GM12875 (cell line): ENCODE data around the gene RNF151.

Experiments
- H3K4me3 ChIP-seq: one replicate; pipeline ENCODE4 v1.5.1; 2011; ENCODE audit warnings: low read depth, low read length, control low read depth
- TF ChIP-seq, protein P1 (sequence below): IDR thresholded peaks from 2 replicates; pipeline ENCODE4 v1.5.1; 2011; ENCODE audit warnings: low read depth, mild to moderate bottlenecking, control low read depth, inconsistent platforms, low read length, moderate library complexity, borderline replicate concordance; ENCODE audit not compliant: insufficient read depth

Gene RNF151

DNA sequence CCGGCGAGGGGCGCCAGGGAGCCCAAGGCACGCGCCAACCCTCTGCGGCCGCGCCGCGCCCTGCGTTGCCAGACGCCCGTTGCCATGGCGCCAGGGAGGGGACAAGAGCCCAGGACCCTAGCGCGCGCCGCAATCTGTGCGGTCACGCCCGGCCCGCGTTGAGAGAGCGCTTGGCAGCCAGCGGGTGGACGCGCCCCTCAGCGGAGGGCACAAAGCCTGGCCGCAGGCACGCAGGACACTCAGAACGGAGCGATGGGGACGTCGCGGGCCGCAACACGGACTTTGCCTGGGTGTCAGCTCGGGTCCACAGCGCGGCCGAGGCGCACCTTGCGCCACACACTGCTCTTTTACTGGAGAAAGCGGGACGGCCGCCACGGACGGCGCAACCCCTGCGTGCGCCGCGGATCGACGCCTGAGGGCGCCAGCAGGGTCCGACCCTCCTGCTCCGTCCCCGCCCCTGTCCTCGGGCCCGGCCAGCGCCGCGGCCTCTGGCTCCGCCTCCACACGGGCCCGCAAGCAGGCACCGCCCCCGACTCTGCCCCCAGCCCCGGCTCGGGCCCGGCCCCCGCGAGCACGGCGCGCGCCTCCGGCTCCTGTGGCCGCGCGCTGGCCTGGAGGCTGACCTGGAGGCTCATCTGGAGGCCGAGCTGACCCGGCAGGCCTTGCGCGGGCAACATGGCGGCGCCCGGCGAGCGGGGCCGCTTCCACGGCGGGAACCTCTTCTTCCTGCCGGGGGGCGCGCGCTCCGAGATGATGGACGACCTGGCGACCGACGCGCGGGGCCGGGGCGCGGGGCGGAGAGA lies 17.1 kb downstream of the RNF151 start, which contains the start of gene GFER:
TSS of gene GFER (plus strand) at position 650 of the 803 bp plus-strand sequence. CDS start at position 676, 26 bp downstream.
- peak within 1 kb of the TSS; percentile 63 for H3K4me3 ChIP-seq
- TF ChIP-seq, protein P1, sequence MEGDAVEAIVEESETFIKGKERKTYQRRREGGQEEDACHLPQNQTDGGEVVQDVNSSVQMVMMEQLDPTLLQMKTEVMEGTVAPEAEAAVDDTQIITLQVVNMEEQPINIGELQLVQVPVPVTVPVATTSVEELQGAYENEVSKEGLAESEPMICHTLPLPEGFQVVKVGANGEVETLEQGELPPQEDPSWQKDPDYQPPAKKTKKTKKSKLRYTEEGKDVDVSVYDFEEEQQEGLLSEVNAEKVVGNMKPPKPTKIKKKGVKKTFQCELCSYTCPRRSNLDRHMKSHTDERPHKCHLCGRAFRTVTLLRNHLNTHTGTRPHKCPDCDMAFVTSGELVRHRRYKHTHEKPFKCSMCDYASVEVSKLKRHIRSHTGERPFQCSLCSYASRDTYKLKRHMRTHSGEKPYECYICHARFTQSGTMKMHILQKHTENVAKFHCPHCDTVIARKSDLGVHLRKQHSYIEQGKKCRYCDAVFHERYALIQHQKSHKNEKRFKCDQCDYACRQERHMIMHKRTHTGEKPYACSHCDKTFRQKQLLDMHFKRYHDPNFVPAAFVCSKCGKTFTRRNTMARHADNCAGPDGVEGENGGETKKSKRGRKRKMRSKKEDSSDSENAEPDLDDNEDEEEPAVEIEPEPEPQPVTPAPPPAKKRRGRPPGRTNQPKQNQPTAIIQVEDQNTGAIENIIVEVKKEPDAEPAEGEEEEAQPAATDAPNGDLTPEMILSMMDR: peak; percentile 55

DNA sequence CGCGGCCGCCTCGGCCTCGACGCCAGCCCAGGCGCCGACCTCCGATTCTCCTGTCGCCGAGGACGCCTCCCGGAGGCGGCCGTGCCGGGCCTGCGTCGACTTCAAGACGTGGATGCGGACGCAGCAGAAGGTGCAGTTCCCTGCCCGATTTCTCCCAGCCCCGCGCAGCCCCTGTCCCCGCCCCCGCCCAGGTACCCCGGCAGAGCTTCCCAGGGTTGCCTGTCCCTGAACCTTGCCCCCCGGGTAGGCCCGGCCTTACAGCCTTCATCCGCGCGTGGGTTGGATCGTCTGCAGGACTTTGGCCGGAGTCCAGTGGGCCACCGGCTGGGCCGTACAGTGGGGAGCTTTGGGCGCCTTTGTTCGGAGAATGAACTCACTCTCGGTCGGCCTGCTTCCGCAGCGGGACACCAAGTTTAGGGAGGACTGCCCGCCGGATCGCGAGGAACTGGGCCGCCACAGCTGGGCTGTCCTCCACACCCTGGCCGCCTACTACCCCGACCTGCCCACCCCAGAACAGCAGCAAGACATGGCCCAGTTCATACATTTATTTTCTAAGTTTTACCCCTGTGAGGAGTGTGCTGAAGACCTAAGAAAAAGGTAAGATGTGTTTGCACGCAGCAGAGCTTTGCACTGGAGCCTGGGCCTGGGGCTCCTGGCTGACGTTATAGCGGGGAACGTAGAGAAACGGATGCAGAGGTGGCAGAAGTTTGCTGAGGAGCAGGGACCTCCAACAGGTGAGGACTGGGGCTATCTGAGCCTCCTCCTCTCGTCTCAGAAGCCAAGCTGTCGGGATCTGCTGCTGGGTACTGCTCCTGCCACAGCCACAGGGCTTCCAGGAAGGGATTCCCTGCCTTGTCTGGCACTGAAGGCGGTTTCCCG lies 17.9 kb downstream of the RNF151 start:
- H3K4me3 ChIP-seq: peak overlapping the region; percentile 63
- TF ChIP-seq, protein P1: no peak

DNA sequence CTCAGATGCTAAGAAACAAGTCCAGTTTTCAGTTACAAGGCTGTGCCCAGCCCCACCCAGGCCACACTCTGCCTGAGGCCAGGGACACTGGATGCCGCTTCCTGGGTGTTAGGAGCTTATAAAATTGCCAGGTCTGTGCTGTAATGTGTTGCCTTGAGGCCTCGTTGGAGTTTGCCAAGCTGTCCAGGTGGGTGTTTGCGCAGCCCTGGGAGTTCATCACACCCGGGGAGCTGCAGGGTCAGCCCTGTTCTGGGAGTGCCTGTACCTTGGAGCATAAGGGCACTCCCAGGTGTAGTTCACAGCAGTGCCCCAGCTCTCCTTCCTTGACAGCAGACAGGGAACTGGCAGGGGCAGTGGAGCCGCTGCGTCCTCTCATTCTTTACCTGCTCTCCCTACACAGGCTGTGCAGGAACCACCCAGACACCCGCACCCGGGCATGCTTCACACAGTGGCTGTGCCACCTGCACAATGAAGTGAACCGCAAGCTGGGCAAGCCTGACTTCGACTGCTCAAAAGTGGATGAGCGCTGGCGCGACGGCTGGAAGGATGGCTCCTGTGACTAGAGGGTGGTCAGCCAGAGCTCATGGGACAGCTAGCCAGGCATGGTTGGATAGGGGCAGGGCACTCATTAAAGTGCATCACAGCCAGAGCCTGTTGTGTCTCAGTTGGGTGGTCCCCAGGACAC lies 19.0 kb downstream of the RNF151 start:
- peak overlapping the region; percentile 63 for H3K4me3 ChIP-seq
- TF ChIP-seq, protein P1: no peak

DNA sequence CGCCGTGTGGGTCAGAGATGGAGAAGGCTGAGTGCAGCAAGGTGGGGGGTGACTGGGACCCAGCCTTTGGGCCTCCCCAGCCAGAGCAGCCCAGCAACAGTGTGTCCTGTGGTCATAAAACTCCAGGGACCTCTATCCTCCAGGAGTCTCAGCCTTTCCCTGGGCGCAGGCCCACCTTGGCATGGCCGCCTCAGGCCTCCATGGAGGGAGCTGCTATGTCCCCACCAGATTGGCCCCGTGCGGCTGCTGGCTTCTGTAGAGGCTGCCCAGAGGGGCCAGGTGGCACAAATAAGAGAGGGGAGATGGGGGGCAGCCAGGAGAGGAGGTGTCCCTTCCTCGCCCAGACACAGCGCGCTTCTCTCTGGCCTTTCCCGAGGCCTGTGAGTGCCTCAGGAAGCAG lies 20.5 kb downstream of the RNF151 start:
- TF ChIP-seq, protein P1: no peak

DNA sequence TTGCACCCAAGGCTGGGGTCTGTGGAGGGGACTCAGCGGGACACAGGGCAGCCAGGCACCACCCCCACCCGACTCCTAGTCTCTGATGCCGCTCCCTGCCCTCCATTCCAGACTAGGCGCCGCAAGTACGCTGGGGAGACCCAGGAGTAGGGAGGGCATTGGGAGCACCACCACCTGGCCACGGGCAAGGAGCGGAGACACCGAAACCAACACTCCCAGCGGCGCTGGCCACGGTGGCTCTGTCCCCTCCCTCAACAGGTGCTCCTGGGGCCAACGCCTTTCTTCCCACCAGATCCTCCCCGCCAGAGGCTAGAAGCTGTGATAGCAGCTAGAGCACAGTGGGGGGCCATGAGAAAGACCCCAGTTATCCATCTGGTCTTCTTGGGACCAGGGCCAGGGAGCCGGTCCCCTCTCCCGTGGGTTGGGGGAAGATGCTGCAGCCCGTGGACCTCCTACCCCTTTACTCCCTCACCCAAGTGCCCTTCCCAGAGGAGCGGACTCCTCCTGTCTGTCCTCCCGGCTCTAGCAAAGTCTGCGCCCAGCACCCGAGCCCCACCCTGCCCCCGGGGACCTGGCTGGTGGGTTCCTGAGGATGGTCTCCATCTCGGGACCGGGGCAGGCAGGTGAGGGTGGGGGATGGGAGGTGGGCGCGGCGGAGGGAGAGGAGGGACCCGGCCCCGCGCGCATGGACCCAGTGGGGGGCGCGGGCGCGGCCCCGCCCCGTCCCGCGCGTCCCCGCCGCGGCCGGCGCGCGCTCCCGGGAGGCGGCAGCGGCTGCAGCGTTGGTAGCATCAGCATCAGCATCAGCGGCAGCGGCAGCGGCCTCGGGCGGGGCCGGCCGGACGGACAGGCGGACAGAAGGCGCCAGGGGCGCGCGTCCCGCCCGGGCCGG lies 22.8 kb downstream of the RNF151 start, which contains the start of gene SYNGR3:
TSS of gene SYNGR3 (plus strand) at position 762 of the 892 bp plus-strand sequence. CDS start 133 bp downstream, outside the sequence.
- peak within 1 kb of the TSS; percentile 44 for H3K4me3 ChIP-seq
- TF ChIP-seq, protein P1: no peak

More for the DNA sequence above, 20.5 kb downstream of the RNF151 start:
- H3K4me3 ChIP-seq: no peak overlapping the region

DNA sequence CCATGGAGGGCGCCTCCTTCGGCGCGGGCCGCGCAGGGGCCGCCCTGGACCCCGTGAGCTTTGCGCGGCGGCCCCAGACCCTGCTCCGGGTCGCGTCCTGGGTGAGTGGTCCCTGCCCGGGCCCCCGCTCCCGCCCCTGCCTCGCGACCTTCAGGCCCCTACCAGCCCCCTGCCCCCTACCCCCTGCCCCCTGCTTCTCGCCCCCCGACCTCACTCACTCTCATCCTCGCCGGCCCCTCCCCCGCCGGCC lies 23.4 kb downstream of the RNF151 start:
- TF ChIP-seq, protein P1: no peak
- peak overlapping the region; percentile 44 for H3K4me3 ChIP-seq
